ENCODE data around the gene RXRA.

RXRA gene

GRCh38 chr9:134451700-134452458 lies 125.6 kb downstream of the RXRA start:
- no peak for DNase-seq (ENCODE audit: low read depth in 2 of 2)

- no peak for DNase-seq (ENCODE audit: low read depth in 2 of 2)
Measured at GRCh38 chr9:134452728-134453127, 126.5 kb downstream of the RXRA start.

GRCh38 chr9:134453776-134454475 lies 127.7 kb downstream of the RXRA start:
- DNase-seq (ENCODE audit: low read depth in 2 of 2) = no peak

- no peak for DNase-seq (ENCODE audit: low read depth in 2 of 2)
Measured at GRCh38 chr9:134454476-134454857, 128.2 kb downstream of the RXRA start.

- DNase-seq (ENCODE audit: low read depth in 2 of 2) = no peak
Measured at GRCh38 chr9:134455021-134455471, 128.8 kb downstream of the RXRA start.

GRCh38 chr9:134455537-134455933 lies 129.3 kb downstream of the RXRA start:
- DNase-seq (ENCODE audit: low read depth in 2 of 2) = no peak

GRCh38 chr9:134455934-134456755 lies 129.9 kb downstream of the RXRA start:
- peak; percentile 99 for DNase-seq (ENCODE audit: low read depth in 2 of 2)

GRCh38 chr9:134456756-134457305 lies 130.6 kb downstream of the RXRA start:
- no peak for DNase-seq (ENCODE audit: low read depth in 2 of 2)

- no peak for DNase-seq (ENCODE audit: low read depth in 2 of 2)
Measured at GRCh38 chr9:134457321-134458206, 131.3 kb downstream of the RXRA start.

GRCh38 chr9:134458207-134459108 lies 132.2 kb downstream of the RXRA start:
- DNase-seq (ENCODE audit: low read depth in 2 of 2) = no peak

GRCh38 chr9:134459164-134459563 lies 132.9 kb downstream of the RXRA start:
- no peak for DNase-seq (ENCODE audit: low read depth in 2 of 2)

- DNase-seq (ENCODE audit: low read depth in 2 of 2) = no peak
Measured at GRCh38 chr9:134459573-134459972, 133.3 kb downstream of the RXRA start.

GRCh38 chr9:134460206-134460605 lies 134.0 kb downstream of the RXRA start:
- no peak for DNase-seq (ENCODE audit: low read depth in 2 of 2)

GRCh38 chr9:134460896-134461295 lies 134.6 kb downstream of the RXRA start:
- DNase-seq (ENCODE audit: low read depth in 2 of 2) = no peak

GRCh38 chr9:134461426-134461982 lies 135.2 kb downstream of the RXRA start:
- DNase-seq (ENCODE audit: low read depth in 2 of 2) = no peak

- no peak for DNase-seq (ENCODE audit: low read depth in 2 of 2)
Measured at GRCh38 chr9:134462318-134462717, 136.1 kb downstream of the RXRA start.

- DNase-seq (ENCODE audit: low read depth in 2 of 2) = no peak
Measured at GRCh38 chr9:134463280-134463679, 137.0 kb downstream of the RXRA start.

GRCh38 chr9:134466869-134467616 lies 140.8 kb downstream of the RXRA start:
- no peak for DNase-seq (ENCODE audit: low read depth in 2 of 2)

GRCh38 chr9:134468358-134468757 lies 142.1 kb downstream of the RXRA start:
- no peak for DNase-seq (ENCODE audit: low read depth in 2 of 2)

All from fibroblast of skin of left quadriceps (primary cell).